ENCODE measurements around the gene TGFBI.

The TGFBI gene

DNA sequence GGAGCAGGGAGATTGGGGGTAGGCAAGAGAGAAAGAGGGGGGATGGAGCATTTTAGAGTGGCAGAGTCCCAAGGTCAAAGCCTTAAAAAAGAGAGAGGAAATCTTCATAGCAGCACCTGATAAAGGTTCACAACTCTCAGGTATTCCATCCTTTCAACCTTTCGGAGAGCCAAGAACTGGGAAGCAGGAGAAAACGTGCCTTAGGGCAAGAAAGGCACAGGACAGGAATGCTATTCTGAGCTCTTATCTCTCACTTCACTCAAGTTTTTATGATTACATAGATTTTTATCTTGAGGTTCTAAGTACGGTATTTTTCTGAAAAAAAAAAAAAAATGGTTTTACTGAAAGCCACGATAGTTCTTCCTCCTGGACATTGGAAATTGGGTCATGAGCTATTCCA is 69.4 kb downstream of the TGFBI start:
- DNase-seq: no peak

DNA sequence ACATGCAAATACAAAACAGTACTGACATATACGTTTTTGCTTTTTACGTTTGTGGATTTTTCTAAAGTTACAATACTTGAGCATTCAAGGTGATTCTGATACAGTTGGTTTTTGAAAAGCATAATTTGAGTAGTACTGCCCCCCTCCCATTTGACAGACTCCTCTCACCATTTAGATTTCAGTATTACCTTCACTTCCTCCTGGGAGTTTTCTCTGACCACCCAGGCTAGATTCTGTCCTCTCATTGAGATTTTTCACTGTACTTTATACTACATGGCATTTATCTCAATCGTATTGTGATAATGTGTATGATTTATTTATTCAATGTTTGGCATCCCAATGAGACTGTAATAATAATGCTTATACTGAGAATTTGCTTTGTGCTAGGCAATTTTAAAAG is 71.1 kb downstream of the TGFBI start:
- no peak for DNase-seq

DNA sequence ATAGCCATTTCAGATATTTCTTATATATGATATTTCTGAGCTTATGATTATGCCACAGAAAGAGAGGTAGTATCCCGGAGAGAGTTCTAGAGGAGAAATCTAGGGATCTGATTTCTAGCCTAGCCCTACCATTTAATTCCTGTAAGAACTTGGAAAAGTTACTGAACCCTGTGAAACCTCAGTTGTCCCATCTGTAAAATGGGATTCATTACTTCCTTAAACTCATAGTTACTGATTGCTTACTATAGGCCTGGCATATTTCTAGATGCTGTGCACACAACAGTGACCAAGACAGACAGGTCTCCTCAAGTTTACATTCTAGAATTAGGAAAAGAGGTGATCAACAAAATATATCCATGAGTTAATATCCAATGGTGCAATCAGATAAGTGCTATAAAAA is 73.1 kb downstream of the TGFBI start:
- no peak for DNase-seq

DNA sequence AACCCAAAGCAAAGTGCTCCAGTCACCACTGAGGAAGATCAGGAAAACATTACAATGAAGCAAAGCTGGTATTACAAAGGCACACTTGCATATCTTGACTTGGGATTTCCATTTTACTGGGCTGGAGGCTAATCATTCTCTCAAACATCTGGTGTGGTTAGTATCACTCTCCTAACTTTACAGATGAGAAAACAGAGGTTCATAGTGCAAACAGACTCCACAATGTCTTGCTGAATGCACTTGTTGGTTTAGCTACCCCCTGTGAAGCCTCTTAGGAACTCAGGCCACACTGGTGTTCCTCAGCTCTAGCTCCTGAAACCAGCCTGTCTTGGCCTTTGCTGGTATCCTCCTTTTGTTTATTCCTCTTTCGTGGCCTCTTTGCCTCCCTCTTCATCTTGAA is 74.3 kb downstream of the TGFBI start:
- DNase-seq: no peak

DNA sequence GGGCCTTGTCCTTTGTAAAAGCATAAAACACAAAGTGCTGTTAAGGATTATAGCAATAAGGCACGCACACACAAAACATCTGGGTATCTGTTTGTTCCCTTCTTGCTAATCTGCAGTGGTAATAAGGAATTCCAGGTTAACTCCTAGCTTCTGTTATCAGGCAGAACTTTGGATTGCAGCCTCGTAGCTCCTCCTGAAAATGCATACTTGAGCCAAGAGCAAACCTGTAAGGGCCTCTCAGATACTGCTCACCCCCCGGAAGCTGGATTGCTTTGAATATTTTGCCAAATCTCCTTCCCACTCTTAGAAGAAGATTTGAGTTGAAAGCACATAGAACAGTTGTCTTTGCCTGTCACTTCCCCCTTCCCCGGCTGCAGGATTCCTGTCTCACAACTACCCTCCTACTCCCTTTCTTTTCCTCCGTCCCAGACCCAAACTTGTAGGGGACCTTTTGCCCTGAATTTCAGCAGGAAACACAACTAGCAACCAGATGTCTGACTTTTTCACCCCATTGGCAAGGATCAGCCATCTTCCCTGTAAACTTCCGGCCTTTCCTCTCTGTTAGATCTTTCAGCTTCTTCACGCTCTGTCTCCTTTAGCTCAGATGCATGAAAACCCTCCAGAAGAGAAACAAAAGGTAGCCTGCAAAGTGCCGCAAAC is 75.6 kb downstream of the TGFBI start:
- no peak for DNase-seq

DNA sequence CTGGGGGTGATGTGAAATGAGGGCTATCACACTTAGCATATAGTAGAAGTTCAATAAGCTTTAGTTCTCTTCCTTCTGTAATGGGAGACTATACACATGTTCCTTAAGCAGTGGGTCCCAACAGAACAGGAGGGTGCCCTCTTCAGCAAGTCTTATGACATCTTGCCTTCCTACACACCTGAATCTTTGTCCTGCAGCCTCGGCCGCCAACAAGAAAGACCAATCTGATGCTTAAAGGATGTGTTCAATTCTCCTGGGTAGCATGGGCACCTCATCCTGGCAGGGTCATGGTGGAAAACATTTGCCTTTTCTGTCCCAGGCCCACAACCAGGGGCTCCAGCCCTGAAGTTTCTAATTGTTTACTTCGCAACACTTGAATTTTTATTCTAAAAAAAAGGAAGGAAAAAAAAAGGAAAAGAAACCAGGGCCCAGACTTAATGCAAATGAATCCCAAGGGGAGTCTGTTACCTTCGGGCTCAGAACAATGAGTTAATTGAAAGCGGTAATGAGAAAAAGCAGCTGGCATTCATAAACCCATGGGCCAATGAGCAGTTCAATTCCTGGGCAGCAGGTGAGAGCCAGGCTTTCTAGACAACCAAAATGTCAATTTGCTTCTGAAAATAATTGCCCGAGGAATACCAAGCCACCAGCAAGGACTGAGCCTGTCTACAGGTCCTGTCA is 77.7 kb downstream of the TGFBI start:
- no peak for DNase-seq

DNA sequence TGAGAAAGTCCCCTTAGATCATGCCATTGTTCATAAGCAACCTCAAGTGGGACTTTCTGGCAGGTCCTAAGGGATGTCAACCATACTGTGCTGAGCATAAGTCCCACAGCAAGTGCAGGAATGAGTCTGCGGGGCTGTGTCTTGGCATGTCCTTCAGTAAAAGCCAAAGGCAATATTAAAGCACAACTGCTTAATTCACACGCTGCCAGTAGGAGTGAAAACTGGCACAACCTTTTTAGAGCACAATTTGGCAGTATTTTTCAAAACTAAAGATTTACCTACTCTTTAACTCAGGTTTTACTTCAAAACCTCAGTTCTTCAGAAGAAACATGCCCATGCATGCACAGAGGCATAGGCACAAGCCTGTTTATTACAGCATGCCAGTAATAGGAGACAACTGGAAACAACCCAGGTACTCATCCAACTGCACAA is 79.4 kb downstream of the TGFBI start:
- DNase-seq: no peak

DNA sequence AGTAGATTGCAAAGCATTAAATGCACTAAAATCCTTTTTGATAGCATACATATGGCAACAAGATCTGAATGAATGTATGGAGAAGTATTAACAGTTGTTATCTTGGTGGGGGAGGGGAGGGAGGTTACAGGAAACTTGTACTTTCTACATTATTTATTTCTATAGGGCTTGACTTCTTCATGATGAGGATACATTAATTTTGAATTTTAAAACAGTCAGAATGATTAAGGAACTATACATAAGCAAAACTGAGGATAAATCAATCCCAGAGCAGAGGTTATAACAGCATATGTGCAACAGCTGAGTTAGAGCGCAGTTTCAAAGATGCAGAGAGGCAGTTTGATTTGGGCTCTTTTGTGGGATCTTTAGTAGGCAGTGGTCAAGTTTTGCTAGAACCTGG is 80.0 kb downstream of the TGFBI start:
- no peak for DNase-seq

DNA sequence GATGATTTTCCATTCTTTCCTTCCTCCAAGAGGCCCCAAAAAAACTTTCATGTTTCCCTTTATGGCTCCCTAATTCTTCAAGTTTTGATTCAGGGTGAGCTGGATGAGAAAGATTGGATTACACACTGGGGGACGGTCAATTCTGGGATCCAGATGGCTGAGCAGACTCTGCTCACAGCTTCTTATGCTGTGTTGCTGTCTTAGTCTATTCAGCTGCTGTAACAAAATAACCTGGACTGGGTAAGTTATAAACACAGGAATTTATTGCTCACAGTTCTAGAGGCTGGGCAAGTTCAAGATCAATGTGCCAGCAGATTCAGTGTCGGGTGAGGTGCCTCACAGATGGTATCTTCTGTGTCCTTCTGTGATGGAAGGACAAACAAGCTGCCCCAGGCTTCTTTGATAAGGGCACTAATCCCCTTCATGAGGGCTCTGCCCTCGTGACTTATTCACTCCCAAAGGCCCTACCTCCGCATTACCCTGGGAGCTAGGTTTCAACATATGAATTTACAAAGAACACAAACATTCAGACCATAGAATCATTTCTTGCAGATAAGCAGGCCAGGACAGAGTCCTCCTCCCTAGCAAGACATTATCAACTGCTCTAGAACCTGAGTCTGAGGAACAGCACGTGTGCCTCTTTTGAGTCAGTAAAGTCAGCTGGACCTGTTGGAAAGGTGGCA is 80.8 kb downstream of the TGFBI start:
- DNase-seq: no peak

Data from NCI-H2029 (cell line).